HepG2 (cell line): ENCODE results near the gene PPM1H. TPM values are rescaled to one million over a fixed set of nuclear protein-coding genes. Genes with fewer than 3 reads are reported as not detected.
A peak's percentile ranks its signal among the peaks of the same experiment; 100 is the strongest.

Source experiments
- ARID2 ChIP-seq: sonication (generic); formaldehyde crosslinking; IDR thresholded peaks from 2 replicates; pipeline ENCODE4 v1.8.1; 2022; ENCODE audit warnings: mild to moderate bottlenecking, missing genetic modification reagents, borderline replicate concordance
- ETS1 ChIP-seq: sonication (generic); formaldehyde crosslinking; IDR thresholded peaks from 2 replicates; pipeline ENCODE4 v1.4.0; 2020; ENCODE audit warnings: missing genetic modification reagents
- ISX ChIP-seq: sonication (generic); formaldehyde crosslinking; conservative IDR thresholded peaks from 2 replicates; pipeline ENCODE4 v1.5.0; 2020; ENCODE audit warnings: missing genetic modification reagents
- PBX2 ChIP-seq: IDR thresholded peaks from 2 replicates; pipeline ENCODE4 v1.6.1; 2016; ENCODE audit warnings: control low read depth
- PRMT3 ChIP-seq: sonication (generic); formaldehyde crosslinking; IDR thresholded peaks from 2 replicates; pipeline ENCODE4 v1.8.1; 2022; ENCODE audit warnings: low read depth, mild to moderate bottlenecking, moderate library complexity, missing genetic modification reagents, borderline replicate concordance
- RAD51 ChIP-seq: fragments of 450-650 bp; IDR thresholded peaks from 2 replicates; pipeline ENCODE4 v1.6.1; 2016; ENCODE audit warnings: borderline replicate concordance
- U2AF1 ChIP-seq: fragments of 200-400 bp; formaldehyde crosslinking; optimal IDR thresholded peaks from 2 replicates; pipeline ENCODE3; 2017; ENCODE audit warnings: mild to moderate bottlenecking, low read depth, low read length
- U2AF2 ChIP-seq: fragments of 200-400 bp; formaldehyde crosslinking; IDR thresholded peaks from 2 replicates; pipeline ENCODE4 v1.6.1; 2017; ENCODE audit warnings: low read depth, mild to moderate bottlenecking, low read length
- ZBTB25 ChIP-seq: IDR thresholded peaks from 2 replicates; pipeline ENCODE4 v1.6.1; 2018; ENCODE audit warnings: missing genetic modification reagents
- ZHX1 ChIP-seq: sonication (generic); formaldehyde crosslinking; IDR thresholded peaks from 2 replicates; pipeline ENCODE4 v1.8.1; 2022; ENCODE audit warnings: low read depth, mild to moderate bottlenecking, missing genetic modification reagents
- ZNF362 ChIP-seq: sonication (generic); formaldehyde crosslinking; IDR thresholded peaks from 2 replicates; pipeline ENCODE4 v1.4.0; 2020; ENCODE audit warnings: missing genetic modification reagents, mild to moderate bottlenecking, borderline replicate concordance
- ZNF609 ChIP-seq: sonication (generic); formaldehyde crosslinking; IDR thresholded peaks from 2 replicates; pipeline ENCODE4 v1.4.0; 2020; ENCODE audit warnings: mild to moderate bottlenecking, missing genetic modification reagents, borderline replicate concordance
- ZNF615 ChIP-seq: sonication (generic); formaldehyde crosslinking; IDR thresholded peaks from 2 replicates; pipeline ENCODE4 v1.5.0; 2020; ENCODE audit warnings: mild to moderate bottlenecking, missing genetic modification reagents, borderline replicate concordance
- ZNF781 ChIP-seq: sonication (generic); formaldehyde crosslinking; IDR thresholded peaks from 2 replicates; pipeline ENCODE4 v1.5.1; 2020; ENCODE audit warnings: borderline replicate concordance, mild to moderate bottlenecking, missing genetic modification reagents; ENCODE audit errors: not compliant biosample characterization
- ZNF782 ChIP-seq: sonication (generic); formaldehyde crosslinking; IDR thresholded peaks from 2 replicates; pipeline ENCODE4 v1.4.0; 2020; ENCODE audit warnings: missing genetic modification reagents, mild to moderate bottlenecking, borderline replicate concordance
- polyA plus RNA-seq, 8 experiments: library from polyadenylated mRNA; depleted of rRNA in 3 of 8; stranded (reverse) in 7 of 8; unstranded in 1 of 8; fragments of >200 nt; fragmentation: Illumina TruSeq in 4 of 8; extraction: Trizol in 4 of 8; gene quantifications; 2 replicates each; pipeline versions ENCODE4 v1.2.1 to v1.2.3, GENCODE V29; 2011 to 2016; ENCODE audit warnings: low read depth in 4 of 8, missing spikeins in 1 of 8, mixed read lengths in 1 of 8; ENCODE audit not compliant: insufficient read depth in 1 of 8
- total RNA-seq, 5 experiments: library from RNA; depleted of rRNA; stranded (reverse); fragments of >200 nt; fragmentation: Illumina TruSeq; extraction: Trizol; gene quantifications; 2 replicates each; pipeline ENCODE4 v1.2.3, GENCODE V29; 2016; ENCODE audit warnings: low read depth in 1 of 5

Gene PPM1H
- total and polyA plus RNA-seq, 2 of the 13 experiments (the other 11 are each of a cell fraction or from before 2014, with no cell fraction given), result 29.1 to 38.1 TPM

GRCh38 chr12:62891805-62892549 is 43.0 kb downstream of the PPM1H start (continued):
- TF ChIP-seq ZNF362 (CRISPR knock-in tag), result peak; percentile 95
- no peak for TF ChIP-seq U2AF1
- peak; percentile 85 for TF ChIP-seq ZNF609
- no peak for TF ChIP-seq RAD51
- TF ChIP-seq ZNF781, result no peak
- no peak for TF ChIP-seq ZBTB25 (CRISPR knock-in tag)
- TF ChIP-seq PBX2, result 0 out of 2 replicates have a peak, but pooled peaks have one; percentile 28
- no peak for TF ChIP-seq PRMT3
- no peak for TF ChIP-seq ISX (CRISPR knock-in tag)
- no peak for TF ChIP-seq ZHX1 (CRISPR knock-in tag)
- no peak for TF ChIP-seq ZNF782
- TF ChIP-seq ARID2, result no peak
- no peak for TF ChIP-seq ZNF615 (CRISPR knock-in tag)
- no peak for TF ChIP-seq U2AF2
- no peak for TF ChIP-seq ETS1
